Spleen (tissue), 11 donors: Measurements from ENCODE around the gene ZNF76. TPM values are rescaled to one million over a fixed set of nuclear protein-coding genes. Genes with fewer than 3 reads are reported as not detected.

Experiments used
- DNase-seq: peaks from one replicate; pipeline ENCODE4 v3.0.0-alpha.2; 2020
- H3K27ac ChIP-seq, 8 donors: fragments of 200-600 bp; sonication (generic) in 7 of 8; 1 replicate in 4 of 8; 2 replicates in 4 of 8; pipeline versions ENCODE4 v1.5.0 to v1.8.0; 2016 to 2021; ENCODE audit warnings: inconsistent platforms in 4 of 8, mild to moderate bottlenecking in 4 of 8, moderate library complexity in 1 of 8
- H3K27me3 ChIP-seq, 7 donors: fragments of 200-600 bp; sonication (generic) in 6 of 7; replicated peaks in 1 of 7; 1 replicate in 4 of 7; 2 replicates in 3 of 7; pipeline versions ENCODE4 v1.5.0 to v1.8.0; 2016 to 2021; ENCODE audit warnings: inconsistent platforms in 3 of 7, mild to moderate bottlenecking in 1 of 7
- H3K36me3 ChIP-seq, 6 donors: fragments of 200-600 bp; sonication (generic) in 5 of 6; 1 replicate in 4 of 6; 2 replicates in 2 of 6; pipeline versions ENCODE4 v1.5.0 to v1.8.0; 2016 to 2021; ENCODE audit warnings: inconsistent platforms in 2 of 6
- H3K4me1 ChIP-seq, 6 donors: fragments of 200-600 bp; sonication (generic) in 5 of 6; 1 replicate in 3 of 6; 2 replicates in 3 of 6; pipeline versions ENCODE4 v1.5.0 to v1.8.0; 2016 to 2021; ENCODE audit warnings: inconsistent platforms in 3 of 6
- H3K4me3 ChIP-seq, 8 donors: fragments of 200-600 bp; sonication (generic) in 7 of 8; 1 replicate in 4 of 8; 2 replicates in 4 of 8; pipeline versions ENCODE4 v1.5.0 to v1.8.0; 2016 to 2021; ENCODE audit warnings: inconsistent platforms in 4 of 8, mild to moderate bottlenecking in 4 of 8, moderate library complexity in 2 of 8
- H3K9me3 ChIP-seq, 8 donors: fragments of 200-600 bp; sonication (generic) in 7 of 8; 1 replicate in 4 of 8; 2 replicates in 4 of 8; pipeline versions ENCODE4 v1.5.0 to v1.8.0; 2016 to 2021; ENCODE audit warnings: inconsistent platforms in 4 of 8
- POLR2A ChIP-seq, 3 donors: fragments of 450-650 bp; IDR thresholded peaks; one replicate each; pipeline ENCODE4 v1.5.1; 2017; ENCODE audit warnings: antibody characterized with exemption in 3 of 3, mild to moderate bottlenecking in 1 of 3
- POLR2AphosphoS5 ChIP-seq, 3 donors: sonication (generic); formaldehyde crosslinking; IDR thresholded peaks; one replicate each; pipeline ENCODE4 v1.5.1; 2017; ENCODE audit warnings: antibody characterized with exemption in 3 of 3
- WGBS, 5 donors: extraction: QIAGEN DNeasy Blood & Tissue Kit in 3 of 5; methylation state at CpG; one replicate each; pipeline versions ENCODE4 v1.1.5 to v1.1.7; 2013 to 2018; 5-methylcytosine and 5-hydroxymethylcytosine counted together
- intact Hi-C: fragments of 100-400 bp; cut with DNase I; formaldehyde crosslinking; loops from one replicate; pipeline ENCODE4 v1.15.0; 2023; ENCODE audit warnings: low total_unique reads
- polyA plus RNA-seq, 3 donors: library from polyadenylated mRNA; stranded (reverse); fragments of 200-250 nt; gene quantifications; one replicate each; pipeline ENCODE4 v1.2.1, GENCODE V29; 2013
- total RNA-seq, 7 donors: library from RNA; depleted of rRNA in 3 of 7; stranded (reverse); fragments of >200 nt in 3 of 7; fragmentation: NEBNext Ultra II Directional in 4 of 7; extraction: Animal tissue kit (Norgen Biotek cat#: 25700) in 4 of 7; gene quantifications; one replicate each; pipeline versions ENCODE4 v1.1.0 to v1.2.1, GENCODE V29; 2016 to 2021
- TF ChIP-seq, protein P1 (sequence below), 11 experiments: fragments of 200-600 bp in 7 of 11; fragments of 450-650 bp in 4 of 11; sonication (generic) in 4 of 11; IDR thresholded peaks in 8 of 11; conservative IDR thresholded peaks in 3 of 11; 1 replicate in 7 of 11; 2 replicates in 4 of 11; pipeline versions ENCODE4 v1.4.0 to v1.8.0; 2016 to 2021; ENCODE audit warnings: antibody characterized with exemption in 11 of 11, inconsistent platforms in 4 of 11, mild to moderate bottlenecking in 1 of 11
- donor health status: healthy with polysubstance abuse.
- donor health status: DM: no; HTN: no; CAD: no; lungs with moderate emphysema.
- donor health status: DM: no; HTN: no; CAD: no.
- donor health status: Bipolar disorder and iron deficiency.
- donor health status: healthy.
- donor health status: DM: no; HTN: no; CAD: no.
- donor health status: DM: yes; HTN: yes; CAD: no.

Gene ZNF76
- total and polyA plus RNA-seq, 10 donors = 25.6 to 80.0 (median 57.8) TPM

DNA sequence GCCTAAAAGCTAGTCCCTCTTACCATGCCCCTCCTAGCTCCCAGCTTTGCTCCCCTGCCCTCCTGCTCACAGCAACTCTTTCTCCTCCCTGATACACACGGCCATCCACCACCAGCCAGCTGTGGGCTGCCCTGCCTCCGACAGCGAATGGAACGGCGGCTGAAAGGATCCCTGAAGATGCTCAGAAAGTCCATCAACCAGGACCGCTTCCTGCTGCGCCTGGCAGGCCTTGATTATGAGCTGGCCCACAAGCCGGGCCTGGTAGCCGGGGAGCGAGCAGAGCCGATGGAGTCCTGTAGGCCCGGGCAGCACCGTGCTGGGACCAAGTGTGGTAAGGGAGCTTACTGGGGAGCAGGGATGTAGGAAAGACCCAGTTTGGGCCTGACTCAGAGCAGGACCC, 16.6 kb upstream of the ZNF76 start:
- H3K36me3 ChIP-seq = peaks cover 0 to 40% (median 3%) of the 10 kb centered on the region in 6 donors
- H3K4me1 ChIP-seq = peaks cover 0 to 14% (median 3%) of the 10 kb centered on the region in 6 donors
- no peak overlapping the region for H3K4me3 ChIP-seq
- no peaks in the 10 kb centered on the region for H3K9me3 ChIP-seq
- no peak overlapping the region for H3K27ac ChIP-seq
- TF ChIP-seq, protein P1, sequence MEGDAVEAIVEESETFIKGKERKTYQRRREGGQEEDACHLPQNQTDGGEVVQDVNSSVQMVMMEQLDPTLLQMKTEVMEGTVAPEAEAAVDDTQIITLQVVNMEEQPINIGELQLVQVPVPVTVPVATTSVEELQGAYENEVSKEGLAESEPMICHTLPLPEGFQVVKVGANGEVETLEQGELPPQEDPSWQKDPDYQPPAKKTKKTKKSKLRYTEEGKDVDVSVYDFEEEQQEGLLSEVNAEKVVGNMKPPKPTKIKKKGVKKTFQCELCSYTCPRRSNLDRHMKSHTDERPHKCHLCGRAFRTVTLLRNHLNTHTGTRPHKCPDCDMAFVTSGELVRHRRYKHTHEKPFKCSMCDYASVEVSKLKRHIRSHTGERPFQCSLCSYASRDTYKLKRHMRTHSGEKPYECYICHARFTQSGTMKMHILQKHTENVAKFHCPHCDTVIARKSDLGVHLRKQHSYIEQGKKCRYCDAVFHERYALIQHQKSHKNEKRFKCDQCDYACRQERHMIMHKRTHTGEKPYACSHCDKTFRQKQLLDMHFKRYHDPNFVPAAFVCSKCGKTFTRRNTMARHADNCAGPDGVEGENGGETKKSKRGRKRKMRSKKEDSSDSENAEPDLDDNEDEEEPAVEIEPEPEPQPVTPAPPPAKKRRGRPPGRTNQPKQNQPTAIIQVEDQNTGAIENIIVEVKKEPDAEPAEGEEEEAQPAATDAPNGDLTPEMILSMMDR (IDR thresholded peaks at IDR 0.05 in 8 of 11, conservative IDR thresholded peaks at IDR 0.05 in 3 of 11) = no peak
- no peak for TF ChIP-seq POLR2AphosphoS5 (IDR thresholded peaks at IDR 0.05)
- TF ChIP-seq POLR2A (IDR thresholded peaks at IDR 0.05) = no peak
- intact Hi-C loops = no loop called here
- 95 to 97% (median 96%) methylated on average over 12 to 13 of the region's 13 CpGs for WGBS, 5 donors
- DNase-seq = peak; percentile 67
- no peaks in the 10 kb centered on the region for H3K27me3 ChIP-seq

DNA sequence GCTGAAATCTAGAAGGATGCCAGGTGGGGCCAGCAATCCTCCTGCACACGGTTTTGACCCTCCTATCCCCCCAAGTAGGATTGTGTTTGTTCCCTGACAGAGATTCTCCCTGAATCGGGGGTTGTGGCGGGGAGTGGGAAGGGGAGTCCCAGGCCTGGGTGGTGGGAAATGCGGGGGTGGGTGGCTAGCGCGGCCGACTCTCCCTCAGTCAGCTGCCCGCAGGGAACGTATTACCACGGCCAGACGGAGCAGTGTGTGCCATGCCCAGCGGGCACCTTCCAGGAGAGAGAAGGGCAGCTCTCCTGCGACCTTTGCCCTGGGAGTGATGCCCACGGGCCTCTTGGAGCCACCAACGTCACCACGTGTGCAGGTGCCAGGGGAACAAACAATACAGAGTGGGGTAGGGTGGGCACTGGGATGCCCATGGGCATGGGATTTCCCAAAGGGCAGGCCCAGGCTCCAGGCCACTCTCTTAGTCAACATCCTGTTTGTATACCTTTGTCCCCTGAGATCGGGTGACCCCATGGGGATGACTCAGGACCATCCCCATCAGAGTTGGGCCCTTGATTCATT, 16.1 kb upstream of the ZNF76 start:
- peaks cover 0 to 14% (median 3%) of the 10 kb centered on the region in 6 donors for H3K4me1 ChIP-seq
- no peaks in the 10 kb centered on the region for H3K27me3 ChIP-seq
- intact Hi-C loops = no loop called here
- H3K27ac ChIP-seq = no peak overlapping the region
- H3K9me3 ChIP-seq = no peaks in the 10 kb centered on the region
- peak; percentile 51 for DNase-seq
- no peak for TF ChIP-seq POLR2AphosphoS5 (IDR thresholded peaks at IDR 0.05)
- TF ChIP-seq, protein P1 (IDR thresholded peaks at IDR 0.05 in 8 of 11, conservative IDR thresholded peaks at IDR 0.05 in 3 of 11) = no peak
- TF ChIP-seq POLR2A (IDR thresholded peaks at IDR 0.05) = no peak
- WGBS, 5 donors = 86 to 92% (median 90%) methylated on average over 17 of the region's 17 CpGs
- H3K36me3 ChIP-seq = peaks cover 0 to 40% (median 3%) of the 10 kb centered on the region in 6 donors
- H3K4me3 ChIP-seq = no peak overlapping the region

DNA sequence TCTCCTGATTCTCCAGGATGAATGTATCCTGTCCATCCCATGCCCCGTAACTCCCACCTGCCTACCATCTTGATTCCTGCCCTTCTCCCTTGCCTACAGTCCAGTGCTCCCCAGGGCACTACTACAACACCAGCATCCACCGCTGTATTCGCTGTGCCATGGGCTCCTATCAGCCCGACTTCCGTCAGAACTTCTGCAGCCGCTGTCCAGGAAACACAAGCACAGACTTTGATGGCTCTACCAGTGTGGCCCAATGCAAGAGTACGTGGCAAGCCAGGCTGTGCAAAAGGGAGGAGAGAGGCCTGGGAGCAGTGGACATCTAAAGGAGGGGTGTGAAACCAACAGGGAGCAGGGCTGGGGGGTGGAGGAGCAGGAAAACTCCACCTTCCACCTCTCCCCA, 15.0 kb upstream of the ZNF76 start:
- Histone ChIP-seq H3K36me3 (peaks cover 0 to 40% (median 3%) of the 10 kb centered on the region in 6 donors), H3K4me1 (peaks cover 0 to 6% (median under 1%) of the 10 kb centered on the region in 6 donors), H3K9me3 (no peaks in the 10 kb centered on the region), H3K27me3 (no peaks in the 10 kb centered on the region), H3K4me3 (no peak overlapping the region), H3K27ac (no peak overlapping the region)
- TF ChIP-seq, protein P1 (IDR thresholded peaks at IDR 0.05 in 8 of 11, conservative IDR thresholded peaks at IDR 0.05 in 3 of 11) = no peak
- TF ChIP-seq POLR2A (IDR thresholded peaks at IDR 0.05) (no peak), POLR2AphosphoS5 (IDR thresholded peaks at IDR 0.05) (no peak)
- 81 to 93% (median 88%) methylated on average over 7 of the region's 7 CpGs for WGBS, 5 donors
- peak; percentile 27 for DNase-seq
- intact Hi-C loops = no loop called here

DNA sequence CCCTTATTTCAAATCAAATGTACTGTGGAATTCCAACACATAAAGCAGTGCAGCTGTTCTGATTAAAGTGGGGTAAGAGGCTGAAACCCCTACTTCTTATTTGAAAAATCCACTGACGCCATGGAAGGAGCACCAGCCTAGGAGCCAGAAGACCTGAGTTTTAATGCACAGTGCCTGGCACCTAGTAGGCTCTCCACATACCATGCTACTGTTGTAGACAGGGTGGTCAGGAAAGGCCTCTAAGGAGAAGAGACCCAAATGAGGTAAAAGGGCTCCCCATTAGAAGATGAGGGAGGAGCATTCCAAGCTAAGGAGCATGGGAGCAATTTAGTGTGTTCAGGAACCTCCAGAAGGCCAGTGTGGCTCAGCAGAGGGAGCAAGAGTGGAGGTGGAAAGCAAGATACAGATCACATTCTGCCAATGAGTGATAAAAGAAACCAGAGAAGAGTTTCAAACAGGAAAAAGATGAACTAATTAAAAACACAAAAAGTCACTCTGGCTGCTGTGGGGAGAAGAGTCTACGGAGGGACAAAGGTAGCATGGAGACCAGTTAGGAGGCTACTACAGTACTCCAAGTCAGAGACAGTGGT, 11.8 kb upstream of the ZNF76 start:
- DNase-seq = no peak
- WGBS, 5 donors = 78 to 92% (median 82%) methylated on average over 2 of the region's 2 CpGs
- TF ChIP-seq, protein P1 (IDR thresholded peaks at IDR 0.05 in 8 of 11, conservative IDR thresholded peaks at IDR 0.05 in 3 of 11) = no peak
- TF ChIP-seq POLR2AphosphoS5 (IDR thresholded peaks at IDR 0.05) (no peak), POLR2A (IDR thresholded peaks at IDR 0.05) (no peak)
- H3K36me3 ChIP-seq = peaks cover 0 to 36% (median 3%) of the 10 kb centered on the region in 6 donors
- no peak overlapping the region for H3K27ac ChIP-seq
- H3K27me3 ChIP-seq = no peaks in the 10 kb centered on the region
- H3K4me1 ChIP-seq = peaks cover 0 to 6% (median 0%) of the 10 kb centered on the region in 6 donors
- H3K9me3 ChIP-seq = no peaks in the 10 kb centered on the region
- no peak overlapping the region for H3K4me3 ChIP-seq
- intact Hi-C loops = no loop called here
